HepG2 (cell line): ENCODE measurements around the gene VPS13D. TPM values are rescaled to one million over a fixed set of nuclear protein-coding genes. Genes with fewer than 3 reads are reported as not detected.

Experiments
- ATAC-seq: fragments of 200-7000 bp; cut with Tn5 transposase; 3 replicates; pipeline ENCODE4 v1.9.1; 2020; ENCODE audit warnings: mild to moderate bottlenecking, moderate library complexity
- BruUV-seq: library from RNA; stranded (reverse); fragments of 400-500 nt; replicated peaks from 2 replicates; lab custom pipeline; 2021; lab: Mats Ljungman, UMichigan
- CTCF ChIA-PET: fragments of 300-600 bp; formaldehyde crosslinking; extraction: SDS; loops from one replicate; lab custom pipeline; 2021; ENCODE audit warnings: low total read pairs, inconsistent platforms, low intra/inter-chr PET ratio; lab: Yijun Ruan, JAX
- POLR2A ChIA-PET: fragments of 350-600 bp; sonication (Branson Sonifier 250); formaldehyde crosslinking; loops from one replicate; lab custom pipeline; 2020; ENCODE audit warnings: antibody characterized with exemption, inconsistent platforms; lab: Yijun Ruan, JAX
- DNase-seq: peaks from one replicate; pipeline ENCODE4 v3.0.0-alpha.2; 2015; ENCODE audit warnings: low spot score
- FAIRE-seq: peaks from 3 replicates; lab custom pipeline; 2011; peaks lifted over from hg19 to GRCh38; lab: Jason Lieb, UNC
- H2AFZ ChIP-seq: one replicate; pipeline ENCODE4 v1.6.1; 2011; ENCODE audit warnings: low read length, inconsistent platforms
- H3K27ac ChIP-seq: fragments of 300-600 bp; 3 replicates; pipeline ENCODE4 v1.8.0; 2011; ENCODE audit warnings: mixed run types, mild to moderate bottlenecking, mixed read lengths, low read length, inconsistent platforms; ENCODE audit not compliant: insufficient read depth; ENCODE audit errors: extremely low read length
- H3K27me3 ChIP-seq, 2 experiments: fragments of 200-600 bp in 1 of 2; 2 replicates in 1 of 2; 3 replicates in 1 of 2; pipeline versions ENCODE4 v1.6.0 to v1.8.0; 2011; ENCODE audit warnings: low read length in 2 of 2, mild to moderate bottlenecking in 2 of 2, moderate library complexity in 2 of 2, inconsistent platforms in 1 of 2; ENCODE audit not compliant: insufficient read depth in 2 of 2, control insufficient read depth in 1 of 2
- H3K36me3 ChIP-seq, 2 experiments: fragments of 200-600 bp in 1 of 2; replicated peaks in 1 of 2; 2 replicates in 1 of 2; 3 replicates in 1 of 2; pipeline versions ENCODE4 v1.5.1 to v1.8.0; 2011; ENCODE audit warnings: low read length in 2 of 2, inconsistent platforms in 1 of 2; ENCODE audit not compliant: insufficient read depth in 2 of 2, control insufficient read depth in 1 of 2
- H3K4me1 ChIP-seq: 2 replicates; pipeline ENCODE4 v1.5.1; 2012; ENCODE audit warnings: low read length, inconsistent platforms; ENCODE audit not compliant: insufficient read depth
- H3K4me2 ChIP-seq: 2 replicates; pipeline ENCODE4 v1.6.0; 2011; ENCODE audit warnings: low read depth, low read length, inconsistent platforms
- H3K4me3 ChIP-seq, 3 experiments: fragments of 200-600 bp in 1 of 3; sonication (generic), shearing (Covaris generic) in 1 of 3; replicated peaks in 1 of 3; 2 replicates each; pipeline ENCODE4 v1.5.1; 2011 to 2016; ENCODE audit warnings: low read length in 3 of 3, inconsistent platforms in 2 of 3, low read depth in 2 of 3, mild to moderate bottlenecking in 2 of 3, control low read depth in 1 of 3, mixed read lengths in 1 of 3; ENCODE audit not compliant: insufficient read depth in 1 of 3
- H3K79me2 ChIP-seq: one replicate; pipeline ENCODE4 v1.6.1; 2011; ENCODE audit warnings: low read length, inconsistent platforms; ENCODE audit not compliant: insufficient read depth
- H3K9ac ChIP-seq: 2 replicates; pipeline ENCODE4 v1.6.0; 2011; ENCODE audit warnings: mild to moderate bottlenecking, low read depth, low read length, inconsistent platforms; ENCODE audit not compliant: insufficient read depth
- H3K9me3 ChIP-seq: 2 replicates; pipeline ENCODE4 v1.5.1; 2012; ENCODE audit warnings: mild to moderate bottlenecking, low read length
- H4K20me1 ChIP-seq: 2 replicates; pipeline ENCODE4 v1.6.0; 2011; ENCODE audit warnings: inconsistent platforms, mild to moderate bottlenecking, low read length, moderate library complexity; ENCODE audit not compliant: insufficient read depth
- CAMTA2 ChIP-seq: sonication (generic); formaldehyde crosslinking; IDR thresholded peaks from 2 replicates; pipeline ENCODE4 v1.4.0; 2020; ENCODE audit warnings: mild to moderate bottlenecking, missing genetic modification reagents, borderline replicate concordance
- KMT2B ChIP-seq: IDR thresholded peaks from 2 replicates; pipeline ENCODE4 v1.6.1; 2016; ENCODE audit warnings: missing genetic modification reagents, missing compliant biosample characterization
- MYPOP ChIP-seq: sonication (generic); formaldehyde crosslinking; IDR thresholded peaks from 2 replicates; pipeline ENCODE4 v1.8.1; 2023; ENCODE audit warnings: mild to moderate bottlenecking, moderate library complexity, missing genetic modification reagents
- RBM22 ChIP-seq: fragments of 200-400 bp; formaldehyde crosslinking; optimal IDR thresholded peaks from 2 replicates; pipeline ENCODE3; 2017; ENCODE audit warnings: mild to moderate bottlenecking, low read length, moderate library complexity
- ZBTB42 ChIP-seq: sonication (generic); formaldehyde crosslinking; IDR thresholded peaks from 2 replicates; pipeline ENCODE4 v1.5.0; 2020; ENCODE audit warnings: mild to moderate bottlenecking, missing genetic modification reagents
- ZNF382 ChIP-seq: sonication (generic); formaldehyde crosslinking; IDR thresholded peaks from 2 replicates; pipeline ENCODE4 v1.5.0; 2020; ENCODE audit warnings: missing genetic modification reagents, mild to moderate bottlenecking, borderline replicate concordance
- WGBS: methylation state at CpG from one replicate; pipeline ENCODE4 v1.1.6; 2017; ENCODE audit warnings: low lambda C conversion rate; 5-methylcytosine and 5-hydroxymethylcytosine counted together
- in situ Hi-C: cut with HindIII; loops from 2 replicates; pipeline ENCODE4 v1.10.0; 2017; ENCODE audit warnings: low pct_unique_long_range_greater_than_20kb; ENCODE audit not compliant: extremely low pct_ligation_motif_present
- intact Hi-C: fragments of 100-400 bp; cut with micrococcal nuclease; formaldehyde crosslinking; loops from one replicate; pipeline ENCODE4 v1.10.0; 2022; ENCODE audit not compliant: unreplicated experiment
- polyA plus RNA-seq, 8 experiments: library from polyadenylated mRNA; depleted of rRNA in 3 of 8; stranded (reverse) in 7 of 8; unstranded in 1 of 8; fragments of >200 nt; fragmentation: Illumina TruSeq in 4 of 8; extraction: Trizol in 4 of 8; gene quantifications; 2 replicates each; pipeline versions ENCODE4 v1.2.1 to v1.2.3, GENCODE V29; 2011 to 2016; ENCODE audit warnings: low read depth in 4 of 8, missing spikeins in 1 of 8, mixed read lengths in 1 of 8; ENCODE audit not compliant: insufficient read depth in 1 of 8
- total RNA-seq, 5 experiments: library from RNA; depleted of rRNA; stranded (reverse); fragments of >200 nt; fragmentation: Illumina TruSeq; extraction: Trizol; gene quantifications; 2 replicates each; pipeline ENCODE4 v1.2.3, GENCODE V29; 2016; ENCODE audit warnings: low read depth in 1 of 5

VPS13D gene
- total and polyA plus RNA-seq, 2 of the 13 experiments (the other 11 are each of a cell fraction or from before 2014, with no cell fraction given) = 8.6 to 13.9 TPM

- no peaks in the 10 kb centered on the region for H3K27me3 ChIP-seq
- no peak for TF ChIP-seq MYPOP (CRISPR knock-in tag)
- no peak for TF ChIP-seq CAMTA2 (CRISPR knock-in tag)
- TF ChIP-seq ZBTB42 (CRISPR knock-in tag) = no peak
- no peak for TF ChIP-seq RBM22
- TF ChIP-seq KMT2B (CRISPR knock-in tag) = no peak
- TF ChIP-seq ZNF382 (CRISPR knock-in tag) = no peak
- TF ChIP-seq, all 625 proteins: peak for 0
- H3K27ac ChIP-seq = no peak overlapping the region
- H3K36me3 ChIP-seq = peaks cover 2 to 26% of the 10 kb centered on the region in 2 experiments; a peak in 4 of 5 replicates
- no peak for DNase-seq
- POLR2A ChIA-PET = no interaction called here
- no TSS peak for BruUV-seq
- H3K9me3 ChIP-seq = no peaks in the 10 kb centered on the region
- WGBS = 94% methylated on average over 3 of the region's 3 CpGs
- no peak overlapping the region for H3K9ac ChIP-seq
- no peak for ATAC-seq
- no peak overlapping the region for H3K4me2 ChIP-seq
- no peaks in the 10 kb centered on the region for H3K79me2 ChIP-seq
- FAIRE-seq = no peak
- in situ Hi-C loops = no loop called here
- no peak overlapping the region for H2AFZ ChIP-seq
- intact Hi-C loops = no loop called here
- H3K4me3 ChIP-seq = no peak overlapping the region
- no peaks in the 10 kb centered on the region for H4K20me1 ChIP-seq
- peaks cover 22% of the 10 kb centered on the region for H3K4me1 ChIP-seq
- CTCF ChIA-PET = no interaction called here
Observed at GRCh38 chr1:12359359-12360133, 129.7 kb downstream of the VPS13D start.
